ENCODE results near the gene TAB3.

DNA sequence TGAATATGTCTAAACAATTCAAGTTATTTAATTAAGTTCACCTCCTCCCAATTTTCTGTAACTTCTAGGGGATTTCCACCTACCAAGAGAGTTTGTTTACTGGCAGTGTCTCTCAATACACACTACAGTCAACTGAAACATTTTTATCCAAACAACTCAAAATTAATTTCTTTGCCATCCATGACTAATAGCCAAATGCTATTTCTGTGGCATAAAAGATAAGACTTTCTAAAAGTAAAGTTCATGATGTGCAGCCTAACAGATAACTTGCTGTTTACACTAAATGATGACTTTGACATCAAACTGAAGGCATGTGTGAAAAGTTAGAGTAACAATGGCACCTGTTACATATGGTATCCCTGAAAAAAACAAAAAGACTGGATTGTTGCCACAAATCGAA is 7.3 kb downstream of the TAB3 start:
- TF ChIP-seq MEIS2 (IDR thresholded peaks at IDR 0.05; ENCODE audit: partially characterized antibody) (peak; percentile 43), ZNF785 (CRISPR knock-in tag; IDR thresholded peaks at IDR 0.05) (no peak), CEBPB (tag; IDR thresholded peaks at IDR 0.05) (no peak), YY1 (IDR thresholded peaks at IDR 0.05; ENCODE audit: borderline replicate concordance in 1 of 3, control insufficient read depth in 1 of 3, extremely low read depth in 1 of 3, insufficient read depth in 3 of 3, insufficient read length in 1 of 3, insufficient replicate concordance in 2 of 3, low read depth in 1 of 3, low read length in 2 of 3) (no peak), SMARCA5 (IDR thresholded peaks at IDR 0.05) (no peak), TEAD1 (CRISPR knock-in tag; IDR thresholded peaks at IDR 0.05) (no peak), PHF8 (IDR thresholded peaks at IDR 0.05; ENCODE audit: borderline replicate concordance, low read length) (no peak), SMARCB1 (IDR thresholded peaks at IDR 0.05; ENCODE audit: insufficient read length, low read depth) (no peak)
- TF ChIP-seq, protein P1, sequence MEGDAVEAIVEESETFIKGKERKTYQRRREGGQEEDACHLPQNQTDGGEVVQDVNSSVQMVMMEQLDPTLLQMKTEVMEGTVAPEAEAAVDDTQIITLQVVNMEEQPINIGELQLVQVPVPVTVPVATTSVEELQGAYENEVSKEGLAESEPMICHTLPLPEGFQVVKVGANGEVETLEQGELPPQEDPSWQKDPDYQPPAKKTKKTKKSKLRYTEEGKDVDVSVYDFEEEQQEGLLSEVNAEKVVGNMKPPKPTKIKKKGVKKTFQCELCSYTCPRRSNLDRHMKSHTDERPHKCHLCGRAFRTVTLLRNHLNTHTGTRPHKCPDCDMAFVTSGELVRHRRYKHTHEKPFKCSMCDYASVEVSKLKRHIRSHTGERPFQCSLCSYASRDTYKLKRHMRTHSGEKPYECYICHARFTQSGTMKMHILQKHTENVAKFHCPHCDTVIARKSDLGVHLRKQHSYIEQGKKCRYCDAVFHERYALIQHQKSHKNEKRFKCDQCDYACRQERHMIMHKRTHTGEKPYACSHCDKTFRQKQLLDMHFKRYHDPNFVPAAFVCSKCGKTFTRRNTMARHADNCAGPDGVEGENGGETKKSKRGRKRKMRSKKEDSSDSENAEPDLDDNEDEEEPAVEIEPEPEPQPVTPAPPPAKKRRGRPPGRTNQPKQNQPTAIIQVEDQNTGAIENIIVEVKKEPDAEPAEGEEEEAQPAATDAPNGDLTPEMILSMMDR (IDR thresholded peaks at IDR 0.05 in 2 of 3, conservative IDR thresholded peaks at IDR 0.05 in 1 of 3; ENCODE audit: insufficient read depth in 2 of 3, low read depth in 1 of 3, low read length in 3 of 3) = no peak
- TF ChIP-seq, protein P2, sequence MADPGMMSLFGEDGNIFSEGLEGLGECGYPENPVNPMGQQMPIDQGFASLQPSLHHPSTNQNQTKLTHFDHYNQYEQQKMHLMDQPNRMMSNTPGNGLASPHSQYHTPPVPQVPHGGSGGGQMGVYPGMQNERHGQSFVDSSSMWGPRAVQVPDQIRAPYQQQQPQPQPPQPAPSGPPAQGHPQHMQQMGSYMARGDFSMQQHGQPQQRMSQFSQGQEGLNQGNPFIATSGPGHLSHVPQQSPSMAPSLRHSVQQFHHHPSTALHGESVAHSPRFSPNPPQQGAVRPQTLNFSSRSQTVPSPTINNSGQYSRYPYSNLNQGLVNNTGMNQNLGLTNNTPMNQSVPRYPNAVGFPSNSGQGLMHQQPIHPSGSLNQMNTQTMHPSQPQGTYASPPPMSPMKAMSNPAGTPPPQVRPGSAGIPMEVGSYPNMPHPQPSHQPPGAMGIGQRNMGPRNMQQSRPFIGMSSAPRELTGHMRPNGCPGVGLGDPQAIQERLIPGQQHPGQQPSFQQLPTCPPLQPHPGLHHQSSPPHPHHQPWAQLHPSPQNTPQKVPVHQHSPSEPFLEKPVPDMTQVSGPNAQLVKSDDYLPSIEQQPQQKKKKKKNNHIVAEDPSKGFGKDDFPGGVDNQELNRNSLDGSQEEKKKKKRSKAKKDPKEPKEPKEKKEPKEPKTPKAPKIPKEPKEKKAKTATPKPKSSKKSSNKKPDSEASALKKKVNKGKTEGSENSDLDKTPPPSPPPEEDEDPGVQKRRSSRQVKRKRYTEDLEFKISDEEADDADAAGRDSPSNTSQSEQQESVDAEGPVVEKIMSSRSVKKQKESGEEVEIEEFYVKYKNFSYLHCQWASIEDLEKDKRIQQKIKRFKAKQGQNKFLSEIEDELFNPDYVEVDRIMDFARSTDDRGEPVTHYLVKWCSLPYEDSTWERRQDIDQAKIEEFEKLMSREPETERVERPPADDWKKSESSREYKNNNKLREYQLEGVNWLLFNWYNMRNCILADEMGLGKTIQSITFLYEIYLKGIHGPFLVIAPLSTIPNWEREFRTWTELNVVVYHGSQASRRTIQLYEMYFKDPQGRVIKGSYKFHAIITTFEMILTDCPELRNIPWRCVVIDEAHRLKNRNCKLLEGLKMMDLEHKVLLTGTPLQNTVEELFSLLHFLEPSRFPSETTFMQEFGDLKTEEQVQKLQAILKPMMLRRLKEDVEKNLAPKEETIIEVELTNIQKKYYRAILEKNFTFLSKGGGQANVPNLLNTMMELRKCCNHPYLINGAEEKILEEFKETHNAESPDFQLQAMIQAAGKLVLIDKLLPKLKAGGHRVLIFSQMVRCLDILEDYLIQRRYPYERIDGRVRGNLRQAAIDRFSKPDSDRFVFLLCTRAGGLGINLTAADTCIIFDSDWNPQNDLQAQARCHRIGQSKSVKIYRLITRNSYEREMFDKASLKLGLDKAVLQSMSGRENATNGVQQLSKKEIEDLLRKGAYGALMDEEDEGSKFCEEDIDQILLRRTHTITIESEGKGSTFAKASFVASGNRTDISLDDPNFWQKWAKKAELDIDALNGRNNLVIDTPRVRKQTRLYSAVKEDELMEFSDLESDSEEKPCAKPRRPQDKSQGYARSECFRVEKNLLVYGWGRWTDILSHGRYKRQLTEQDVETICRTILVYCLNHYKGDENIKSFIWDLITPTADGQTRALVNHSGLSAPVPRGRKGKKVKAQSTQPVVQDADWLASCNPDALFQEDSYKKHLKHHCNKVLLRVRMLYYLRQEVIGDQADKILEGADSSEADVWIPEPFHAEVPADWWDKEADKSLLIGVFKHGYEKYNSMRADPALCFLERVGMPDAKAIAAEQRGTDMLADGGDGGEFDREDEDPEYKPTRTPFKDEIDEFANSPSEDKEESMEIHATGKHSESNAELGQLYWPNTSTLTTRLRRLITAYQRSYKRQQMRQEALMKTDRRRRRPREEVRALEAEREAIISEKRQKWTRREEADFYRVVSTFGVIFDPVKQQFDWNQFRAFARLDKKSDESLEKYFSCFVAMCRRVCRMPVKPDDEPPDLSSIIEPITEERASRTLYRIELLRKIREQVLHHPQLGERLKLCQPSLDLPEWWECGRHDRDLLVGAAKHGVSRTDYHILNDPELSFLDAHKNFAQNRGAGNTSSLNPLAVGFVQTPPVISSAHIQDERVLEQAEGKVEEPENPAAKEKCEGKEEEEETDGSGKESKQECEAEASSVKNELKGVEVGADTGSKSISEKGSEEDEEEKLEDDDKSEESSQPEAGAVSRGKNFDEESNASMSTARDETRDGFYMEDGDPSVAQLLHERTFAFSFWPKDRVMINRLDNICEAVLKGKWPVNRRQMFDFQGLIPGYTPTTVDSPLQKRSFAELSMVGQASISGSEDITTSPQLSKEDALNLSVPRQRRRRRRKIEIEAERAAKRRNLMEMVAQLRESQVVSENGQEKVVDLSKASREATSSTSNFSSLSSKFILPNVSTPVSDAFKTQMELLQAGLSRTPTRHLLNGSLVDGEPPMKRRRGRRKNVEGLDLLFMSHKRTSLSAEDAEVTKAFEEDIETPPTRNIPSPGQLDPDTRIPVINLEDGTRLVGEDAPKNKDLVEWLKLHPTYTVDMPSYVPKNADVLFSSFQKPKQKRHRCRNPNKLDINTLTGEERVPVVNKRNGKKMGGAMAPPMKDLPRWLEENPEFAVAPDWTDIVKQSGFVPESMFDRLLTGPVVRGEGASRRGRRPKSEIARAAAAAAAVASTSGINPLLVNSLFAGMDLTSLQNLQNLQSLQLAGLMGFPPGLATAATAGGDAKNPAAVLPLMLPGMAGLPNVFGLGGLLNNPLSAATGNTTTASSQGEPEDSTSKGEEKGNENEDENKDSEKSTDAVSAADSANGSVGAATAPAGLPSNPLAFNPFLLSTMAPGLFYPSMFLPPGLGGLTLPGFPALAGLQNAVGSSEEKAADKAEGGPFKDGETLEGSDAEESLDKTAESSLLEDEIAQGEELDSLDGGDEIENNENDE (IDR thresholded peaks at IDR 0.05; ENCODE audit: low read depth, low read length) = no peak
